ENCODE results near the gene SMAP1.

Gene SMAP1

GRCh38 chr6:70675822-70676221, 8.1 kb downstream of the SMAP1 start:
- no peak for TF ChIP-seq CTCF (conservative IDR thresholded peaks at IDR 0.05; ENCODE audit: low read length)
- no peak overlapping the region for H3K4me3 ChIP-seq (ENCODE audit: low read length)
- DNase-seq (ENCODE audit: low read depth), result no peak

DNA sequence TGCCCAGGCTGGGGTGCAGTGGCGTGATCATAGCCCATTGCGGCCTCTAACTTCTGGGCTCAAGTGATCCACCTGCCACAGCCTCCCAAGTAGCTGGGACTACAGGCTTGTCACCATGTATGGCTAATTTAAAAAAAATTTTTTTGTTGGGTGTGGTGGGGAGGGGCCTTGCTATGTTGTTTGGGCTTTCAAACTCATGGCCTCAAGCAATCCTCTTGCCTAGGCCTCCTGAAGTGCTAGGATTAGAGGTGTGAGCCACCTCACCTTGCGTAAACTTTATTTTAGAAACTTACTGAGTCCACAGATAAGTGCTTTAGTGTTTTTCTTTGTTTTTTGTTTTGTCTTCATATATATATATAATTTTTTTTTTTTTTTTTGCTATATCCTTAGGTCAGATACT, 9.1 kb downstream of the SMAP1 start:
- H3K4me3 ChIP-seq (ENCODE audit: low read length), result no peak overlapping the region
- no peak for TF ChIP-seq CTCF (conservative IDR thresholded peaks at IDR 0.05; ENCODE audit: low read length)
- no peak for DNase-seq (ENCODE audit: low read depth)

DNA sequence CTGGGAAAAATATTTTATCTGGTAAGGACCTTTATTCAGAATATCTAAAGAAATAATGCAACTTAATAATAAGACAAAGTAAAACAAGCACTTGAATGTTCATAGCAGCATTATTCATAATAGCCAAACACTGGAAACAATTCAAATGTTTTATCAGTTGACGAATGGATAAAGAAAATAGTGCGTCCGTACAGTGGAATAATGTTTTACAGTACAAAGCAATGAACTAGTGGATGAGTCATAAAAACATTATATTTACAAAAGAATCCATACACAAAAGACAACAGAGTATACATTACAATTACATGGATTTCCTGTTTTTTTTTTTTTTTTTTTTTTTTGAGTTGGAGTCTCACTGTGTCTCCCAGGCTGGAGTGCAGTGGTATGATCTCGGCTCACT, 12.7 kb downstream of the SMAP1 start:
- no peak overlapping the region for H3K4me3 ChIP-seq (ENCODE audit: low read length)
- DNase-seq (ENCODE audit: low read depth), result no peak
- TF ChIP-seq CTCF (conservative IDR thresholded peaks at IDR 0.05; ENCODE audit: low read length), result no peak

DNA sequence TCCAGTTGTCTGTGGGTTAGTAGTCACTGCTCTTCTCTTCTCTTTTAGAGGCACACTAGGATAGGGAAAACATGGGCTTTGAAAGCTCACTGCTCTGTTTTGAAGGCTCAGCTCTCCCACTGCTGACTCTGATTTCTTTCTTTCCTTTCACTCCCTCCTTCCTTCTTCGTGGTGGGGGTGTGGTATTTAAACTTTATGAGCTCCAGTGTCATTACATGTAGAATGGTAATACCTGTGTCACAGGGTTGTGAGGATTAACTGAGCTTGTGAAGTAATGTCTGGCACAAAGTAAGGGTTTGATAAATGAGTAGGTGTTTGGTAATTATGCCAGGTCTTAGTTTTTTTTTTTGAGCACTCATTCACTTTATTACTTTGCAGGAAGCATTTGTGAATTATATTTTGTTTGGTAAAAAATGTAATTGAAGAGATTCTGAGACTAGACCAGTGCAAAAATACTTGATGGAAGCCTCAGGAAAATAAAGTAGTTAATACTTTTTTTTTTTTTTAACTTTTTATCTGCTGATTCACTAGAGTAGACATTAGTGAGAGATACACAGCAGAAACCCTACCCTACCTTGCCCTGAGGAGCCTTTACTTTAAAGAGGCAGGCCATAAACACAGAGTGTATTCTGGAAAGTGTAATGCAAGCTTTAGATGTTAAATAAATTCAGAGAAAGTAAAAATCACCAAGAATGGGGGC, 17.3 kb downstream of the SMAP1 start:
- DNase-seq (ENCODE audit: low read depth), result no peak
- H3K4me3 ChIP-seq (ENCODE audit: low read length), result no peak overlapping the region
- no peak for TF ChIP-seq CTCF (conservative IDR thresholded peaks at IDR 0.05; ENCODE audit: low read length)

- no peak overlapping the region for H3K4me3 ChIP-seq (ENCODE audit: low read length)
- no peak for TF ChIP-seq CTCF (conservative IDR thresholded peaks at IDR 0.05; ENCODE audit: low read length)
- DNase-seq (ENCODE audit: low read depth), result no peak
Observed at GRCh38 chr6:70685494-70686180, 18.0 kb downstream of the SMAP1 start.

DNA sequence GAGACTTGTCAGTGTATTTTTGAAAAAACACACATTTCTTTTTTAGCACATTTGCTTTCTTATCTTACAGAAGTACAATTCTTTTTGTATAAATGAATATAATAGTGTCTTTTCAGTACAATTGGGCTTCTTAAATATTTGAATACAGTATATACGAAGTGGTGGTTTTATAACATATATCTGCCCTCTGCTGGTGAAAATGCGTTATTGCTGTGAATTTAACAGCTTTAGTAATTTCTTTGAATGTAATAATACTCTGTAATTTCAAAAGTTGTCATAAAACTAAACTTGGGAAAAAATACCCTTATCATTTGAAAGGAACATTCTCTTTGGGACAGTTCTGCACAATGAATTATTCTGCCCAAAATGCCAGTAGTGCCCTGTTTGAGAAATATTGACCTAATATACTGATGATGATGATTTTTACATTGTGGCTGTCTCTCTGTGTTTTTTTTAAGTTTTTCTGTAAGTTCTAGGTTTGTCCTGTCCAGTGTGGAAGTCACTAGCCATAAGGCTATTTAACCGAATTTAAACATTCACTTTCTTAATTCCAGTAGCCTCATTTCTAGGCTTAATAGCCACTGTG, 19.0 kb downstream of the SMAP1 start:
- DNase-seq (ENCODE audit: low read depth), result peak; percentile 49
- no peak overlapping the region for H3K4me3 ChIP-seq (ENCODE audit: low read length)
- TF ChIP-seq CTCF (conservative IDR thresholded peaks at IDR 0.05; ENCODE audit: low read length), result peak; percentile 80

- no peak for DNase-seq (ENCODE audit: low read depth)
- no peak overlapping the region for H3K4me3 ChIP-seq (ENCODE audit: low read length)
- no peak for TF ChIP-seq CTCF (conservative IDR thresholded peaks at IDR 0.05; ENCODE audit: low read length)
Observed at GRCh38 chr6:70693887-70694286, 26.2 kb downstream of the SMAP1 start.
